Measurements from ENCODE around the gene PLA2G6. TPM values are rescaled to one million over a fixed set of nuclear protein-coding genes. Genes with fewer than 3 reads are reported as not detected.

Gene PLA2G6
- total RNA-seq, 2 donors from 2014 or later: 60.6 to 60.7 TPM

DNA sequence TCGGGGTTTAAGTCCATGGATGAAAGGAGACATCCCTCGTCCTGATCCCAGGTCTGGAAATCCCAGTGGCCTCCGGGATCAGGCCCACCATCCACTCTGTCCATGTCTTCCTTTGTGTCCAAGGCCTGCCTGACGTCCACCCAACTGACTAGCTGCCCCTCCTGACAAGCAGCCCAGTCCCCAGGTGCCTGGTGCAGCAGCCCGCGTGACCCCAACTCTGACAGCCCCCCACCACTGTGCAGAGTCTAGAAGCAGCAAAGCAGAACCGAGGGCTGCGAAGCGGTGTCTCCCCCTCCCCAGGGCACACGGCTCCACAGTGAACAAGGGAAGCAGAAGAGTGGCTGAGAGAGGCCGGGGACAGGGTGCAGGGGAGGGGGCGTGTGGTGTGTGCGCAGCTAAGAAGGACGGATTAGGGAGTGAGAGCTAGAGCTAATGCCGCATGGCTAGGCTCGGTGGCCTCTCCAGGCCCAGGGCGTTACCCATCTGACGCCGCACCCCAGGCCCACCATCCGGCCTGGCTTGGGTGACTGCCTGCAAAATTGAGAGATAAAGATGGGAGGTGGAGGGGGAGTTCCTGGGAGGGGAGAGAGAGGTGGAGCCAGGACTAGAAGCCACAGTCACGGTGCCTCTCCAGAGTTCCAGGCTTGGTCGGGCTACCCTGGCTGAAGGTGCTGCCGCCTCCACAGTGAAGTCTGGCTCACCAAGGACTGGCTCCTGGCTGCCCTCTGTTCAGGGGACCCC lies 54.5 kb downstream of the PLA2G6 start:
- H3K27me3 Mint-ChIP-seq (ENCODE audit: insufficient read depth): no peaks in the 10 kb centered on the region
- WGBS, 2 experiments (ENCODE audit: insufficient coverage in 1 of 2, insufficient read length in 1 of 2): 87 to 95% methylated on average over 10 to 23 of the region's 23 CpGs
- Histone ChIP-seq H3K27me3 (ENCODE audit: control insufficient read depth, insufficient read depth, low read length, poor library complexity, severe bottlenecking) (no peaks in the 10 kb centered on the region), H3K27ac (ENCODE audit: low read depth, low read length) (no peak overlapping the region), H3K4me1 (ENCODE audit: control insufficient read depth, insufficient read depth, low read length) (no peaks in the 10 kb centered on the region), H3K4me3 (ENCODE audit: low read length) (no peak overlapping the region), H3K9me3 (ENCODE audit: control insufficient read depth, low read length) (no peaks in the 10 kb centered on the region), H3K9ac (ENCODE audit: extremely low read depth, low read length, poor library complexity, severe bottlenecking) (no peak overlapping the region), H3K36me3 (ENCODE audit: control insufficient read depth, insufficient read depth, low read length) (peaks cover 3% of the 10 kb centered on the region)
- no peak for DNase-seq
- H3K4me3 Mint-ChIP-seq: no peak overlapping the region
- H3K36me3 Mint-ChIP-seq (ENCODE audit: low read depth): peaks cover 12% of the 10 kb centered on the region
- no peak for TF ChIP-seq CTCF (conservative IDR thresholded peaks at IDR 0.05)
- no peaks in the 10 kb centered on the region for H3K4me1 Mint-ChIP-seq
- H3K9me3 Mint-ChIP-seq: no peaks in the 10 kb centered on the region
- H3K27ac Mint-ChIP-seq: no peak overlapping the region

- Mint-ChIP-seq H3K9me3 (no peaks in the 10 kb centered on the region), H3K27ac (no peak overlapping the region), H3K4me3 (no peak overlapping the region), H3K36me3 (ENCODE audit: low read depth) (peaks cover 9% of the 10 kb centered on the region), H3K4me1 (no peaks in the 10 kb centered on the region), H3K27me3 (ENCODE audit: insufficient read depth) (no peaks in the 10 kb centered on the region)
- H3K27me3 ChIP-seq (ENCODE audit: control insufficient read depth, insufficient read depth, low read length, poor library complexity, severe bottlenecking): no peaks in the 10 kb centered on the region
- no peak overlapping the region for H3K4me3 ChIP-seq (ENCODE audit: low read length)
- no peaks in the 10 kb centered on the region for H3K4me1 ChIP-seq (ENCODE audit: control insufficient read depth, insufficient read depth, low read length)
- TF ChIP-seq CTCF (conservative IDR thresholded peaks at IDR 0.05): no peak
- WGBS, 2 experiments (ENCODE audit: insufficient coverage in 1 of 2, insufficient read length in 1 of 2): 88 to 92% methylated on average over 8 to 11 of the region's 11 CpGs
- DNase-seq: no peak
- H3K9ac ChIP-seq (ENCODE audit: extremely low read depth, low read length, poor library complexity, severe bottlenecking): no peak overlapping the region
- H3K9me3 ChIP-seq (ENCODE audit: control insufficient read depth, low read length): no peaks in the 10 kb centered on the region
- no peak overlapping the region for H3K27ac ChIP-seq (ENCODE audit: low read depth, low read length)
- H3K36me3 ChIP-seq (ENCODE audit: control insufficient read depth, insufficient read depth, low read length): no peaks in the 10 kb centered on the region
These were observed 55.9 kb downstream of the PLA2G6 start for GRCh38 chr22:38125751-38126201.

- no peak overlapping the region for H3K27ac ChIP-seq (ENCODE audit: low read depth, low read length)
- 94 to 100% methylated on average over 8 to 14 of the region's 14 CpGs for WGBS, 2 experiments (ENCODE audit: insufficient coverage in 1 of 2, insufficient read length in 1 of 2)
- H3K36me3 ChIP-seq (ENCODE audit: control insufficient read depth, insufficient read depth, low read length): no peaks in the 10 kb centered on the region
- Mint-ChIP-seq H3K27ac (no peak overlapping the region), H3K4me1 (no peaks in the 10 kb centered on the region), H3K4me3 (no peak overlapping the region), H3K36me3 (ENCODE audit: low read depth) (peaks cover 9% of the 10 kb centered on the region), H3K9me3 (no peaks in the 10 kb centered on the region), H3K27me3 (ENCODE audit: insufficient read depth) (no peaks in the 10 kb centered on the region)
- no peaks in the 10 kb centered on the region for H3K9me3 ChIP-seq (ENCODE audit: control insufficient read depth, low read length)
- no peak for DNase-seq
- H3K4me1 ChIP-seq (ENCODE audit: control insufficient read depth, insufficient read depth, low read length): no peaks in the 10 kb centered on the region
- H3K4me3 ChIP-seq (ENCODE audit: low read length): no peak overlapping the region
- H3K9ac ChIP-seq (ENCODE audit: extremely low read depth, low read length, poor library complexity, severe bottlenecking): no peak overlapping the region
- TF ChIP-seq CTCF (conservative IDR thresholded peaks at IDR 0.05): no peak
- H3K27me3 ChIP-seq (ENCODE audit: control insufficient read depth, insufficient read depth, low read length, poor library complexity, severe bottlenecking): no peaks in the 10 kb centered on the region
These were observed 56.5 kb downstream of the PLA2G6 start for GRCh38 chr22:38125038-38125610.
